ENCODE measurements around the gene F7. TPM values are rescaled to one million over a fixed set of nuclear protein-coding genes. Genes with fewer than 3 reads are reported as not detected.

F7 gene
- total and polyA plus RNA-seq, 2 of the 4 experiments (the other 2 are of a cell fraction), result under 0.01 to 0.07 TPM

GRCh38 chr13:113089693-113090414 is 15.7 kb upstream of the F7 start:
- Histone ChIP-seq H3K9me1 (ENCODE audit: insufficient read depth, low read length) (no peaks in the 10 kb centered on the region), H3K56ac (ENCODE audit: extremely low read depth, insufficient read depth, low read length) (no peak overlapping the region), H3K18ac (ENCODE audit: low read depth, low read length) (no peak overlapping the region), H4K5ac (ENCODE audit: low read depth, low read length) (no peak overlapping the region), H3K4me3 (ENCODE audit: insufficient read depth, low read depth, low read length) (no peak overlapping the region), H2BK20ac (ENCODE audit: low read depth, low read length) (no peak overlapping the region), H3K27ac (ENCODE audit: insufficient read depth, low read length) (no peak overlapping the region), H3K9me3 (ENCODE audit: control insufficient read depth, insufficient read depth, low read length) (no peaks in the 10 kb centered on the region), H2BK120ac (ENCODE audit: low read depth, low read length) (no peak overlapping the region), H3K4me2 (ENCODE audit: low read depth, low read length) (no peak overlapping the region), H3K9ac (ENCODE audit: low read depth, low read length) (no peak overlapping the region), H3K27me3 (ENCODE audit: control insufficient read depth, insufficient read depth, low read length) (peaks cover 51% of the 10 kb centered on the region), H3K23ac (ENCODE audit: low read depth, low read length) (no peak overlapping the region), H2BK15ac (ENCODE audit: low read depth, low read length) (no peak overlapping the region), H2AK5ac (ENCODE audit: low read depth, low read length) (no peak overlapping the region), H4K91ac (ENCODE audit: insufficient read depth, low read depth, low read length) (no peak overlapping the region), H3K14ac (replicated peaks; ENCODE audit: low read depth, low read length) (no peak overlapping the region), H2AK9ac (replicated peaks; ENCODE audit: low read depth, low read length, poor library complexity) (no peak overlapping the region), H2AFZ (replicated peaks; ENCODE audit: low read length, poor library complexity) (peak overlapping the region; percentile 48), H4K20me1 (ENCODE audit: insufficient read depth, low read length) (no peaks in the 10 kb centered on the region), H2BK5ac (ENCODE audit: low read depth, low read length, poor library complexity, severe bottlenecking) (no peak overlapping the region), H3K36me3 (ENCODE audit: control insufficient read depth, insufficient read depth, low read length) (no peaks in the 10 kb centered on the region), H3K4ac (ENCODE audit: low read depth, low read length) (no peak overlapping the region), H4K8ac (ENCODE audit: low read depth in 2 of 2, low read length in 2 of 2) (no peak overlapping the region), H3K4me1 (ENCODE audit: control insufficient read depth, insufficient read depth, low read length) (no peaks in the 10 kb centered on the region), H3K79me1 (ENCODE audit: low read depth in 1 of 2, low read length in 2 of 2) (no peaks in the 10 kb centered on the region)
- intact Hi-C loops (cut with micrococcal nuclease) (no loop called here), in situ Hi-C loops (cut with MboI; ENCODE audit: low sequenced_read_pairs) (no loop called here), dilution Hi-C loops (cut with HindIII; ENCODE audit: low sequenced_read_pairs, unreplicated experiment) (no loop called here)
- BruUV-seq (replicated peaks), result no TSS peak
- POLR2A ChIA-PET (ENCODE audit: unreplicated experiment), result no interaction called here
- CTCF ChIA-PET, result no interaction called here
- 65% methylated on average over 7 of the region's 36 CpGs; no CpG with 5 or more reads in 1 of the 2 experiments for WGBS, 2 experiments (ENCODE audit: extremely low coverage in 2 of 2, insufficient read length in 1 of 2)
- DNase-seq, result no peak
- TF ChIP-seq USF2 (IDR thresholded peaks at IDR 0.05; ENCODE audit: low read depth, low read length) (no peak), BHLHE40 (IDR thresholded peaks at IDR 0.05; ENCODE audit: low read depth, low read length) (no peak), MAZ (IDR thresholded peaks at IDR 0.05; ENCODE audit: borderline replicate concordance, low read depth, low read length) (no peak), MXI1 (IDR thresholded peaks at IDR 0.05; ENCODE audit: borderline replicate concordance, low read depth, low read length) (no peak), CHD1 (IDR thresholded peaks at IDR 0.05; ENCODE audit: low read depth, low read length) (no peak), CEBPB (IDR thresholded peaks at IDR 0.05; ENCODE audit: low read depth, low read length) (no peak), ELK1 (IDR thresholded peaks at IDR 0.05; ENCODE audit: borderline replicate concordance, low read depth, low read length) (no peak), SMC3 (IDR thresholded peaks at IDR 0.05; ENCODE audit: low read depth, low read length) (no peak), MAFK (IDR thresholded peaks at IDR 0.05; ENCODE audit: low read depth, low read length) (no peak)
- ATAC-seq (ENCODE audit: low read depth), result no peak
